ENCODE results near the gene GAGE12J.
"Not testable (repeated sequence)": the region's sequence is repeated elsewhere in the genome, so short reads cannot be mapped to it uniquely, and the experiment has no call there.

- TF ChIP-seq CTCF, POLR2A (IDR thresholded peaks at IDR 0.05): not testable (repeated sequence)
Measured at GRCh38 chrX:49331282-49331681, 9.4 kb downstream of the GAGE12J start, which contains the start of gene GAGE13.

All from Peyer's patch (tissue), 4 donors.